Ovary (tissue), 9 donors: ENCODE data around the gene JDP2. TPM values are rescaled to one million over a fixed set of nuclear protein-coding genes. Genes with fewer than 3 reads are reported as not detected.
"Not testable (repeated sequence)": the region's sequence is repeated elsewhere in the genome, so short reads cannot be mapped to it uniquely, and the experiment has no call there.

Experiments used
- DNase-seq, 5 donors: peaks; one replicate each; pipeline ENCODE4 v3.0.0-alpha.2; 2019 to 2020
- H3K27ac ChIP-seq, 2 donors: fragments of 200-600 bp; one replicate each; pipeline versions ENCODE4 v1.5.1 to v1.8.0; 2019 to 2022
- H3K27me3 ChIP-seq: fragments of 200-600 bp; one replicate; pipeline ENCODE4 v1.8.0; 2022
- H3K36me3 ChIP-seq: fragments of 200-600 bp; sonication (generic); one replicate; pipeline ENCODE4 v1.5.1; 2019
- H3K4me1 ChIP-seq: one replicate; pipeline ENCODE4 v1.8.1; 2013; ENCODE audit warnings: mild to moderate bottlenecking, moderate library complexity; ENCODE audit not compliant: insufficient read depth
- H3K4me3 ChIP-seq: fragments of 200-600 bp; sonication (generic); one replicate; pipeline ENCODE4 v1.5.1; 2017
- H3K9me3 ChIP-seq, 2 donors: fragments of 200-600 bp in 1 of 2; sonication (generic) in 1 of 2; one replicate each; pipeline versions ENCODE4 v1.5.1 to v1.8.1; 2013 to 2019; ENCODE audit warnings: mild to moderate bottlenecking in 1 of 2, moderate library complexity in 1 of 2
- EP300 ChIP-seq: sonication (generic); formaldehyde crosslinking; IDR thresholded peaks from one replicate; pipeline ENCODE4 v1.6.1; 2017; ENCODE audit warnings: antibody characterized with exemption
- POLR2A ChIP-seq: fragments of 450-650 bp; IDR thresholded peaks from one replicate; pipeline ENCODE4 v1.6.1; 2017; ENCODE audit warnings: antibody characterized with exemption, mild to moderate bottlenecking, moderate library complexity
- WGBS, 3 donors: extraction: QIAGEN DNeasy Blood & Tissue Kit in 1 of 3; methylation state at CpG; one replicate each; pipeline versions ENCODE4 v1.1.5 to v1.1.7; 2013 to 2017; 5-methylcytosine and 5-hydroxymethylcytosine counted together
- intact Hi-C, 4 donors: fragments of 100-400 bp; cut with DNase I; formaldehyde crosslinking; loops; one replicate each; pipeline versions ENCODE4 v1.11.0 to v1.15.1; 2022 to 2023
- polyA plus RNA-seq, 2 donors: library from polyadenylated mRNA; stranded (reverse); fragments of 200-250 nt in 1 of 2; fragments of 350-450 nt in 1 of 2; fragmentation: Illumina TruSeq in 1 of 2; extraction: RNeasy Lipid Tissue Mini Kit (QIAGEN cat#74804) in 1 of 2; gene quantifications; one replicate each; pipeline ENCODE4 v1.2.3, GENCODE V29; 2013 to 2014
- total RNA-seq, 7 donors: library from RNA; depleted of rRNA in 2 of 7; stranded (reverse); fragments of >200 nt in 2 of 7; fragmentation: NEBNext Ultra II Directional in 3 of 7; extraction: Animal tissue kit (Norgen Biotek cat#: 25700) in 3 of 7; gene quantifications; one replicate each; pipeline versions ENCODE4 v1.1.0 to v1.2.4, GENCODE V29; 2016 to 2023
- TF ChIP-seq, protein P1 (sequence below), 3 donors: fragments of 450-650 bp in 2 of 3; fragments of 200-600 bp in 1 of 3; IDR thresholded peaks; one replicate each; pipeline versions ENCODE4 v1.5.1 to v1.8.0; 2016 to 2022; ENCODE audit warnings: antibody characterized with exemption in 3 of 3, mild to moderate bottlenecking in 1 of 3
- donor health status: DM: no; HTN: no; CAD: no; lungs with moderate emphysema.
- donor health status: DM: no; HTN: no; CAD: no.
- donor health status: Bipolar disorder and iron deficiency.
- donor health status: DM: yes; HTN: yes; CAD: no.
- donor health status: DM: no; HTN: no; CAD: no.
- donor health status: DM: yes; HTN: yes; CAD: no.

The JDP2 gene
- total and polyA plus RNA-seq, 9 donors = 16.2 to 89.9 (median 26.8) TPM

- Histone ChIP-seq H3K9me3 (no peaks in the 10 kb centered on the region), H3K27ac (peak overlapping the region in 1 of 2 donors; percentile 20), H3K4me3 (no peak overlapping the region), H3K36me3 (no peaks in the 10 kb centered on the region), H3K4me1 (peaks cover 4% of the 10 kb centered on the region), H3K27me3 (no peaks in the 10 kb centered on the region)
- no peak for DNase-seq
- intact Hi-C loops = no loop called here
- 91 to 92% (median 91%) methylated on average over 16 of the region's 16 CpGs for WGBS, 3 donors
- TF ChIP-seq POLR2A (no peak), EP300 (no peak)
- TF ChIP-seq, protein P1, sequence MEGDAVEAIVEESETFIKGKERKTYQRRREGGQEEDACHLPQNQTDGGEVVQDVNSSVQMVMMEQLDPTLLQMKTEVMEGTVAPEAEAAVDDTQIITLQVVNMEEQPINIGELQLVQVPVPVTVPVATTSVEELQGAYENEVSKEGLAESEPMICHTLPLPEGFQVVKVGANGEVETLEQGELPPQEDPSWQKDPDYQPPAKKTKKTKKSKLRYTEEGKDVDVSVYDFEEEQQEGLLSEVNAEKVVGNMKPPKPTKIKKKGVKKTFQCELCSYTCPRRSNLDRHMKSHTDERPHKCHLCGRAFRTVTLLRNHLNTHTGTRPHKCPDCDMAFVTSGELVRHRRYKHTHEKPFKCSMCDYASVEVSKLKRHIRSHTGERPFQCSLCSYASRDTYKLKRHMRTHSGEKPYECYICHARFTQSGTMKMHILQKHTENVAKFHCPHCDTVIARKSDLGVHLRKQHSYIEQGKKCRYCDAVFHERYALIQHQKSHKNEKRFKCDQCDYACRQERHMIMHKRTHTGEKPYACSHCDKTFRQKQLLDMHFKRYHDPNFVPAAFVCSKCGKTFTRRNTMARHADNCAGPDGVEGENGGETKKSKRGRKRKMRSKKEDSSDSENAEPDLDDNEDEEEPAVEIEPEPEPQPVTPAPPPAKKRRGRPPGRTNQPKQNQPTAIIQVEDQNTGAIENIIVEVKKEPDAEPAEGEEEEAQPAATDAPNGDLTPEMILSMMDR (IDR thresholded peaks at IDR 0.05) = no peak
Observed at GRCh38 chr14:75469164-75469563, 41.3 kb downstream of the JDP2 start.

DNA sequence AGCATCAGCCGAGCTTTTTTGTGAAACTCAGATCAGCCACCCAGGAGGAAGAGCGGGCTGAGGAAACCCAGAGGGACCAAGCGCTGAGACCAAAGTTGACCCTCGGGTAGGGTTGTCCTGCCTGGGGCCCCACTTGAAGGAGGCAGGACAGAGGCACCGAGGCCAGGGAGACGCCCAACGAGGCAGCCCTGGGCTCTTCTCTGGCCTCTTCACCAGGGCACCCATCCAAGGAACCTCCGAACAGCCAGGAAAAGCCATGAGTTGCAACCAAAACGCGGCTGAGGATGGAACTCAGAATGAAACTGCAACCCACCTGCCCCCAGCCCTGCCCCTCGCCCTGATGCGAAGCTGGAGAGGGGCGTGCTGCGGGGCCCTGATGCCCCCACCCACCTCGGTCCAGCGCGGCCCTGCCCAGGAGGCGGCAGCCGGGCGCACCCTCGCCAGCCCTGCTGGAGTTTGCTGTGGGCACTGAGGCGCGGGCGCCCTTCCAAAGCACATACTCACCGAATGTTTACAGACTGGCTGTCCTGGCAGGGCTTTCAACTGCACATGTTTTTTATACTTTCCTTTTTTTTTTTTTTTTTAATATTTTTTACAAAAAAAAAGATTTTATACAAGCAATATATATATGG is 41.9 kb downstream of the JDP2 start:
- peak overlapping the region in 1 of 2 donors; percentile 20 for H3K27ac ChIP-seq

GRCh38 chr14:75470238-75470797 is 42.5 kb downstream of the JDP2 start:
- no peak for DNase-seq
- Histone ChIP-seq H3K9me3 (no peaks in the 10 kb centered on the region), H3K36me3 (no peaks in the 10 kb centered on the region), H3K4me1 (peaks cover 4% of the 10 kb centered on the region), H3K27me3 (no peaks in the 10 kb centered on the region), H3K4me3 (no peak overlapping the region), H3K27ac (no peak overlapping the region)
- intact Hi-C loops = no loop called here
- TF ChIP-seq EP300 = no peak
- no peak for TF ChIP-seq POLR2A
- TF ChIP-seq, protein P1 (IDR thresholded peaks at IDR 0.05) = no peak
- WGBS, 3 donors = 87 to 94% (median 89%) methylated on average over 12 of the region's 12 CpGs

More for the DNA sequence above, 41.9 kb downstream of the JDP2 start:
- Histone ChIP-seq H3K4me1 (peaks cover 4% of the 10 kb centered on the region), H3K27me3 (no peaks in the 10 kb centered on the region), H3K36me3 (no peaks in the 10 kb centered on the region), H3K4me3 (no peak overlapping the region), H3K9me3 (no peaks in the 10 kb centered on the region)
- TF ChIP-seq EP300 = no peak
- TF ChIP-seq, protein P1 (IDR thresholded peaks at IDR 0.05) = no peak
- TF ChIP-seq POLR2A = no peak
- intact Hi-C loops = no loop called here
- WGBS, 3 donors = 65 to 75% (median 72%) methylated on average over 25 of the region's 25 CpGs
- DNase-seq = peak in 1 of 5 donors; percentile 56

- H3K4me3 ChIP-seq = no peak overlapping the region
- H3K27me3 ChIP-seq = no peaks in the 10 kb centered on the region
- TF ChIP-seq, protein P1 (IDR thresholded peaks at IDR 0.05) = no peak
- no peak for TF ChIP-seq EP300
- no peak for TF ChIP-seq POLR2A
- peaks cover 4% of the 10 kb centered on the region for H3K4me1 ChIP-seq
- H3K9me3 ChIP-seq = no peaks in the 10 kb centered on the region
- H3K36me3 ChIP-seq = no peaks in the 10 kb centered on the region
- 94 to 98% (median 95%) methylated on average over 5 of the region's 5 CpGs for WGBS, 3 donors
- intact Hi-C loops = no loop called here
- H3K27ac ChIP-seq = no peak overlapping the region
- no peak for DNase-seq
Observed at GRCh38 chr14:75471059-75471458, 43.2 kb downstream of the JDP2 start.

DNA sequence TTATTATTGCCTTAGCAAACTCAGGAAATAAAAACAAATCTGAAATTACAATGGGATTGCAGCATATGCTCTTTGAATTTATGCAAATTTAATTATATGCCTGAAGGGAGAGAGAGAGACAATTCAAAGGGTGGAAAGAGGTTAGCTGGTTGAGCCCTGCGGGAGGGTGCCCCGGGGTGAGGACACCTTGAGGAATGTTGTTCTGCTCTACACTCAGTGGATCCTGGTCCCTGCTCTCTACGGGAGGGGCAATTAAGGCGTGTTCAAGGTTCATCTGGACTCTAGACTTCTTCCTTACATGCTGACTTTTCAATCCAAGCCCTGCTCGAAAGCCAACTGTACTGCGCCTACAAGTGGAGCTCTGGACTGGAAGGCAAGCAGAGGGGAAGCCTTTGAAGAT is 46.3 kb downstream of the JDP2 start:
- WGBS, 3 donors = 79 to 88% (median 85%) methylated on average over 6 of the region's 6 CpGs
- H3K4me3 ChIP-seq, H3K36me3 ChIP-seq, DNase-seq, H3K9me3 ChIP-seq, H3K27ac ChIP-seq, H3K4me1 ChIP-seq, H3K27me3 ChIP-seq, intact Hi-C loops: not testable (repeated sequence)
